Cardiac muscle cell (in vitro differentiated cells and primary cell): Measurements from ENCODE around the gene DLK1. TPM values are rescaled to one million over a fixed set of nuclear protein-coding genes. Genes with fewer than 3 reads are reported as not detected.

Experiments used
- DNase-seq, 2 donors: peaks; one replicate each; pipeline versions ENCODE4 v3.0.0 to v3.0.0-alpha.2; 2010 to 2017; ENCODE audit warnings: low read depth in 1 of 2, low spot score in 1 of 2
- H3K27ac ChIP-seq: fragments of 200-600 bp; sonication (generic); 2 replicates; pipeline ENCODE4 v1.5.1; 2016
- H3K27me3 ChIP-seq: fragments of 200-600 bp; sonication (generic); 2 replicates; pipeline ENCODE4 v1.6.0; 2016; ENCODE audit warnings: control low read depth
- H3K36me3 ChIP-seq: fragments of 200-600 bp; sonication (generic); 2 replicates; pipeline ENCODE4 v1.5.1; 2016; ENCODE audit warnings: control low read depth
- H3K4me1 ChIP-seq: fragments of 200-600 bp; sonication (generic); 2 replicates; pipeline ENCODE4 v1.8.1; 2017; ENCODE audit warnings: low read depth, mild to moderate bottlenecking, mixed run types
- H3K4me3 ChIP-seq: fragments of 200-600 bp; sonication (generic); 2 replicates; pipeline ENCODE4 v1.5.1; 2016; ENCODE audit warnings: mild to moderate bottlenecking
- H3K9me3 ChIP-seq: fragments of 200-600 bp; sonication (generic); 2 replicates; pipeline ENCODE4 v1.5.1; 2017; ENCODE audit warnings: low read depth, mild to moderate bottlenecking, control low read depth
- polyA plus RNA-seq: library from polyadenylated mRNA; unstranded; fragments of >200 nt; fragmentation: Nextera tagmentation; extraction: Ambion mirVana; gene quantifications from 2 replicates; pipeline ENCODE4 v1.2.1, GENCODE V29; 2016
- total RNA-seq: library from RNA; depleted of rRNA; stranded (reverse); fragments of >200 nt; gene quantifications from 2 replicates; pipeline ENCODE4 v1.2.3, GENCODE V29; 2016
- TF ChIP-seq, protein P1 (sequence below): IDR thresholded peaks from 2 replicates; pipeline ENCODE4 v1.5.1; 2012; ENCODE audit warnings: low read depth, mild to moderate bottlenecking, low read length

DLK1 gene
- total and polyA plus RNA-seq, 2 experiments from 2014 or later, result 24.0 to 64.1 TPM

DNA sequence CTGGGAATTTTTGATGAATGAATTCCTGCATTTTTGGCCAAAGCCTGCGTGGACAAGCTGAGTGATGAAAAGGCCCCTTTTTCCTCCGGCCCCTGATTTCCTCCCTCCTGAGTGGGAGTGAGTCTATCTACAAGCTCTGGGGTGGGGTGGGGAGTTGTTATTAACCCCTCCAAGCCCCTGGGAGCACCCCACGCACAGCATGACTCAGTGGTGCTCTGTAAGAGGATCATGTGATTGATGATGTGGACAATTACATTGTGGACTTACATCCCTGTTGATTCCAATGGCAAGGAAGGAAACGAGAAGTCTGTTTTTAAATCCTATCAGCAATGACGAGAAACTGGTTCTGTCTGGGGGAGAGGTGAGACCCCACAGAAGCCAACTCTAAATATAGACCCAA lies 5.1 kb upstream of the DLK1 start:
- Histone ChIP-seq H3K27me3 (peaks cover 9% of the 10 kb centered on the region), H3K27ac (no peak overlapping the region), H3K4me3 (no peak overlapping the region), H3K9me3 (no peaks in the 10 kb centered on the region), H3K36me3 (no peaks in the 10 kb centered on the region), H3K4me1 (peaks cover 3% of the 10 kb centered on the region)
- peak in 1 of 2 donors; percentile 30 for DNase-seq
- TF ChIP-seq, protein P1, sequence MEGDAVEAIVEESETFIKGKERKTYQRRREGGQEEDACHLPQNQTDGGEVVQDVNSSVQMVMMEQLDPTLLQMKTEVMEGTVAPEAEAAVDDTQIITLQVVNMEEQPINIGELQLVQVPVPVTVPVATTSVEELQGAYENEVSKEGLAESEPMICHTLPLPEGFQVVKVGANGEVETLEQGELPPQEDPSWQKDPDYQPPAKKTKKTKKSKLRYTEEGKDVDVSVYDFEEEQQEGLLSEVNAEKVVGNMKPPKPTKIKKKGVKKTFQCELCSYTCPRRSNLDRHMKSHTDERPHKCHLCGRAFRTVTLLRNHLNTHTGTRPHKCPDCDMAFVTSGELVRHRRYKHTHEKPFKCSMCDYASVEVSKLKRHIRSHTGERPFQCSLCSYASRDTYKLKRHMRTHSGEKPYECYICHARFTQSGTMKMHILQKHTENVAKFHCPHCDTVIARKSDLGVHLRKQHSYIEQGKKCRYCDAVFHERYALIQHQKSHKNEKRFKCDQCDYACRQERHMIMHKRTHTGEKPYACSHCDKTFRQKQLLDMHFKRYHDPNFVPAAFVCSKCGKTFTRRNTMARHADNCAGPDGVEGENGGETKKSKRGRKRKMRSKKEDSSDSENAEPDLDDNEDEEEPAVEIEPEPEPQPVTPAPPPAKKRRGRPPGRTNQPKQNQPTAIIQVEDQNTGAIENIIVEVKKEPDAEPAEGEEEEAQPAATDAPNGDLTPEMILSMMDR, result no peak

DNA sequence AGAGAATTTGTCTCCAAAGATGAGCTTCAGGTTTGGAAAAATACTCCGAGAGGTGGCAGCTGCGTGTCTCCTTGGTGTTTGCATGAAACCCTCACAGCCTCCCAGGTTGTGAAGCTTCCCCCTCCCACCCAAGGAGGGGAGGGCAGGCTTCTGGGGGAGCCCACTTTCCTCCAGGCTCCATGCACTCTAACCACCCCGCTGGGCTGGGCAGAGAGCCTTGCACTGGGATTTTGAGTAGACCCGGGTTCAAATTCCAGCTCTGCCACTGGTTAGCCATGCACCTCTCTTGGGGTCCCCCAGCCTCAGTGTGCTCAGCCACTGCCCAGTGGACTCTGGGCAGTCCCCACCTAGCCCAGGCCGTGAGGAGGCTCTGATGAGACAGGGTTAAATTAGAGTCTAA lies 4.3 kb upstream of the DLK1 start:
- Histone ChIP-seq H3K36me3 (no peaks in the 10 kb centered on the region), H3K27me3 (peaks cover 17% of the 10 kb centered on the region), H3K4me3 (no peak overlapping the region), H3K27ac (no peak overlapping the region), H3K4me1 (peaks cover 3% of the 10 kb centered on the region), H3K9me3 (no peaks in the 10 kb centered on the region)
- TF ChIP-seq, protein P1, result no peak
- no peak for DNase-seq

DNA sequence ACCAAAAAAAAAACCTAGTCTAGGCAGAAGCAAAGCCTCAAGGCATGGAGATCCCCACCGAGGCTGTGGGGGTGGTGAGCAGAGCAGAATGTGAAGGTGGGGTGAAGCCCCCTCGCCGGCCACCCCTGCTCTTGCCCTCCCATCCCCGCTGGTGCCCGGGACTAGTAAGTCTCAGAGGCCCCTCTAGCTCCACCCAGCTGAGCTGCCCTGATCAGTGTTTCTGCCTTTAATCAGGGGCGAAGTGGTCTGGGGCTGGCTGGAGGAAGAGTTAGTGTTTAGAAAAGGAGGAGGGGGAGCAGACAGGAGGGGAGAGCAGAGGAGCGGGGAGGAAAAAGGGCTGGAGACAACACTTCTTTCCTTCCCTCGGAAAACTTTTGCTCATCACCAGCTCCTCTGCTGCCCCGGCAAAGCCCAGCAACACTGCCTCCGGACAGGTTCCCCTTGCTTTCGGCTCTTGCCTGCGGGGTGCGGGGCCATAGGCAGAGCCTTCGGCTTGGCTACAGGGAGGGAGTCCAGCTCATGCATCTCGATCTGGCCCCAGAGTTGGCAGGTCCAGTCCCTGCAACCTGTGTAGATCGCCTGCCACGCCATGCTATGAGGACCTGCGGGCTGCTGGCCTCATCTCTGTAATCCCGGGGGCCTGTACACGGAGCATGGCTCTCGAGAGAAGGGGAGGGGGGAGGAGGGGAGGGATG lies 3.4 kb upstream of the DLK1 start:
- H3K27me3 ChIP-seq, result peaks cover 26% of the 10 kb centered on the region
- no peaks in the 10 kb centered on the region for H3K9me3 ChIP-seq
- H3K27ac ChIP-seq, result no peak overlapping the region
- H3K36me3 ChIP-seq, result no peaks in the 10 kb centered on the region
- H3K4me1 ChIP-seq, result peaks cover 3% of the 10 kb centered on the region
- TF ChIP-seq, protein P1, result no peak
- H3K4me3 ChIP-seq, result no peak overlapping the region
- DNase-seq, result no peak

DNA sequence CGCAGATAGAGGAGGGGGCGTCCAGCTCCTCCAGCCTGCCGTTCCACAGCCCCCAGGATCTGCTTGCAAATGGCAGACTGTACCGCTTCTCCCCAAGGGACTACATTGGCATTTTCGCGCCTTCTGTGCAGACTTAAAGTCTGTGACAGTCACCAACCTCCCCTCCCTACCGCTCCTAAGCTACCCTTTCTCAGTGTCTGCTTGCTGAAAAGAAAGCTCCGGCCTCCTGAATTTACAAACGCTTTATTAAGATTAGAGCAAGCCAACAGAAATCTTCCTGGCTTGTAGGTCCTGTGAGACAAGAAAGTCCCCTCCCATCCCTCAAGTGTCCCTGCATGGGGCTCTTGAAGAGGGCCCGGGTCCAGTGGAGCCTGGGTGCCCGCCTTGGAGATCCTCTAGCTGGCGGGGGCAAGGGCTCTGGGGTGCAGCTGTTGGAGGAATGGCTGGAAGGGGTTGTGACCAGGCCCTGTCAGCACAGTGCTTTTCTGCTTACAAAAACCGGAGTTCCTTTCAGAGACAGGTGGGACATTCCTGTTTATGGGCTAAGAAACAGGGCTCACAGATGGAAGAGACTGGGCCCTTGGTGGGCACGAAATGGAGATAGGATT lies 2.8 kb upstream of the DLK1 start:
- Histone ChIP-seq H3K27ac (no peak overlapping the region), H3K9me3 (no peaks in the 10 kb centered on the region), H3K4me1 (peaks cover 3% of the 10 kb centered on the region), H3K4me3 (no peak overlapping the region), H3K27me3 (peaks cover 29% of the 10 kb centered on the region), H3K36me3 (no peaks in the 10 kb centered on the region)
- DNase-seq, result no peak
- TF ChIP-seq, protein P1, result no peak

DNA sequence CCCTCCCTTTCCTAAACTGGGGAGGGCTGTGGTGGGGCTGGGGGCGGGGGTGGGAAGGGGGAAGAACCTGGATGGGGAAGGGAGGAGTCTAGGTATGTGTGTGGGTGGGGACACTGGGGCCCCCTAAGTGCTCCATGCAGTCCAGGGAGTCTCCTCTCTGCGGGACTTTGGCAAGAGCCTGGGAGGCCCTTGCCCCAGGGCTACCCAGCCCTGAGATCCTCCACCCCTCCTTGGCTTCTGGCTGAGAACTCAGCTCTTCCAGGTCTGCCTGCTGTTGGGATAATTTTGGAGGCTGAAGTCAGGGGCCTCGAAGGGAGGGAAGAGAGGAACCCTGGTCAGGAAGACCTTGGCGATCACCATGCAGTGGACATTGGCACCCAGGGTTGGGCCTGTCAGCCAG lies 2.2 kb upstream of the DLK1 start:
- peaks cover 35% of the 10 kb centered on the region for H3K27me3 ChIP-seq
- H3K36me3 ChIP-seq, result no peaks in the 10 kb centered on the region
- DNase-seq, result no peak
- H3K4me1 ChIP-seq, result peaks cover 3% of the 10 kb centered on the region
- no peak overlapping the region for H3K27ac ChIP-seq
- no peak overlapping the region for H3K4me3 ChIP-seq
- TF ChIP-seq, protein P1, result no peak
- H3K9me3 ChIP-seq, result no peaks in the 10 kb centered on the region
